BLaER1 treated with 17β-estradiol and CSF1 and Interleukin-3, amounts not matched to agents 10 nM and 100 nM (cell line): ENCODE data around the gene MSRB3.

Source experiments
- H3K27ac ChIP-seq, 11 experiments: shearing (Covaris generic); formaldehyde crosslinking; 2 replicates each; pipeline ENCODE4 v1.8.1; 2022
- H3K27me3 ChIP-seq, 11 experiments: shearing (Covaris generic); formaldehyde crosslinking; 2 replicates each; pipeline ENCODE4 v1.8.1; 2022
- H3K36me3 ChIP-seq, 11 experiments: shearing (Covaris generic); formaldehyde crosslinking; 2 replicates each; pipeline ENCODE4 v1.8.1; 2022
- H3K4me1 ChIP-seq, 10 experiments: shearing (Covaris generic); formaldehyde crosslinking; 2 replicates each; pipeline ENCODE4 v1.8.1; 2022
- H3K4me2 ChIP-seq, 11 experiments: shearing (Covaris generic); formaldehyde crosslinking; 2 replicates each; pipeline ENCODE4 v1.8.1; 2022
- H3K4me3 ChIP-seq, 10 experiments: shearing (Covaris generic); formaldehyde crosslinking; 2 replicates each; pipeline ENCODE4 v1.8.1; 2022
- H3K9ac ChIP-seq, 11 experiments: shearing (Covaris generic); formaldehyde crosslinking; 2 replicates each; pipeline ENCODE4 v1.8.1; 2022
- H3K9me3 ChIP-seq, 11 experiments: shearing (Covaris generic); formaldehyde crosslinking; replicated peaks in 1 of 11; 2 replicates each; pipeline ENCODE4 v1.8.1; 2022
- H4K20me1 ChIP-seq, 11 experiments: shearing (Covaris generic); formaldehyde crosslinking; 2 replicates each; pipeline ENCODE4 v1.8.1; 2022
- Cebpa-rat ChIP-seq, 11 experiments: shearing (Covaris generic); IDR thresholded peaks; 2 replicates each; pipeline ENCODE4 v1.8.1; 2022

Gene MSRB3

GRCh38 chr12:65505386-65506121, 227.1 kb downstream of the MSRB3 start:
- H4K20me1 ChIP-seq = no peaks in the 10 kb centered on the region
- H3K4me3 ChIP-seq = no peak overlapping the region
- peaks cover 0 to 3% (median 0%) of the 10 kb centered on the region in 11 experiments; a peak in 2 of 22 replicates for H3K9me3 ChIP-seq
- H3K27ac ChIP-seq = no peak overlapping the region
- H3K4me2 ChIP-seq = peak overlapping the region in 2 of 11 experiments; percentile 9 to 24; a peak in 2 of 22 replicates
- no peak for TF ChIP-seq Cebpa-rat (IDR thresholded peaks at IDR 0.05)
- peaks cover 3 to 7% (median 4%) of the 10 kb centered on the region in 10 experiments; a peak in 11 of 20 replicates for H3K4me1 ChIP-seq
- no peak overlapping the region for H3K9ac ChIP-seq
- H3K27me3 ChIP-seq = no peaks in the 10 kb centered on the region
- H3K36me3 ChIP-seq = no peaks in the 10 kb centered on the region

GRCh38 chr12:65508276-65509035, 230.0 kb downstream of the MSRB3 start:
- Histone ChIP-seq H3K9ac (no peak overlapping the region), H4K20me1 (no peaks in the 10 kb centered on the region), H3K27ac (no peak overlapping the region), H3K4me3 (no peak overlapping the region), H3K4me2 (no peak overlapping the region), H3K4me1 (peaks cover 0 to 5% (median 0%) of the 10 kb centered on the region in 10 experiments; a peak in 2 of 20 replicates), H3K9me3 (peaks cover 0 to 6% (median 0%) of the 10 kb centered on the region in 11 experiments; a peak in 2 of 22 replicates), H3K36me3 (no peaks in the 10 kb centered on the region), H3K27me3 (no peaks in the 10 kb centered on the region)
- TF ChIP-seq Cebpa-rat (IDR thresholded peaks at IDR 0.05) = no peak

- Histone ChIP-seq H3K9ac (no peak overlapping the region), H3K27me3 (no peaks in the 10 kb centered on the region), H4K20me1 (no peaks in the 10 kb centered on the region), H3K4me3 (no peak overlapping the region), H3K36me3 (no peaks in the 10 kb centered on the region), H3K4me1 (peaks cover 0 to 5% (median 0%) of the 10 kb centered on the region in 10 experiments; a peak in 2 of 20 replicates), H3K27ac (no peak overlapping the region), H3K4me2 (no peak overlapping the region), H3K9me3 (peaks cover 0 to 6% (median 0%) of the 10 kb centered on the region in 11 experiments; a peak in 2 of 22 replicates)
- TF ChIP-seq Cebpa-rat (IDR thresholded peaks at IDR 0.05) = no peak
Measured at GRCh38 chr12:65510007-65510406, 231.5 kb downstream of the MSRB3 start.

- no peak overlapping the region for H3K9ac ChIP-seq
Measured at GRCh38 chr12:65510584-65511050, 232.1 kb downstream of the MSRB3 start.

GRCh38 chr12:65511134-65511834, 232.8 kb downstream of the MSRB3 start:
- Histone ChIP-seq H3K4me2 (no peak overlapping the region), H3K27me3 (no peaks in the 10 kb centered on the region), H3K4me1 (no peaks in the 10 kb centered on the region), H4K20me1 (no peaks in the 10 kb centered on the region), H3K27ac (no peak overlapping the region), H3K4me3 (no peak overlapping the region), H3K36me3 (no peaks in the 10 kb centered on the region), H3K9me3 (peaks cover 0 to 6% (median 0%) of the 10 kb centered on the region in 11 experiments; a peak in 2 of 22 replicates), H3K9ac (no peak overlapping the region)
- TF ChIP-seq Cebpa-rat (IDR thresholded peaks at IDR 0.05) = no peak

More at GRCh38 chr12:65510584-65511050, 232.1 kb downstream of the MSRB3 start:
- H3K4me1 ChIP-seq = peaks cover 0 to 5% (median 0%) of the 10 kb centered on the region in 10 experiments; a peak in 2 of 20 replicates
- H3K4me2 ChIP-seq = no peak overlapping the region
- H3K27me3 ChIP-seq = no peaks in the 10 kb centered on the region
- no peak overlapping the region for H3K27ac ChIP-seq
- H4K20me1 ChIP-seq = no peaks in the 10 kb centered on the region
- no peaks in the 10 kb centered on the region for H3K36me3 ChIP-seq
- H3K4me3 ChIP-seq = no peak overlapping the region
- no peak for TF ChIP-seq Cebpa-rat (IDR thresholded peaks at IDR 0.05)
- H3K9me3 ChIP-seq = peaks cover 0 to 6% (median 0%) of the 10 kb centered on the region in 11 experiments; a peak in 2 of 22 replicates

- H3K9ac ChIP-seq = no peak overlapping the region
- H3K27ac ChIP-seq = no peak overlapping the region
- no peak overlapping the region for H3K4me2 ChIP-seq
- no peaks in the 10 kb centered on the region for H3K27me3 ChIP-seq
- no peak for TF ChIP-seq Cebpa-rat (IDR thresholded peaks at IDR 0.05)
- H3K36me3 ChIP-seq = no peaks in the 10 kb centered on the region
- H3K4me1 ChIP-seq = no peaks in the 10 kb centered on the region
- H3K4me3 ChIP-seq = no peak overlapping the region
- peaks cover 0 to 6% (median 0%) of the 10 kb centered on the region in 11 experiments; a peak in 3 of 22 replicates for H3K9me3 ChIP-seq
- no peaks in the 10 kb centered on the region for H4K20me1 ChIP-seq
Measured at GRCh38 chr12:65511912-65512311, 233.4 kb downstream of the MSRB3 start.
